ENCODE data around the gene CPLX4.

CPLX4 gene

DNA sequence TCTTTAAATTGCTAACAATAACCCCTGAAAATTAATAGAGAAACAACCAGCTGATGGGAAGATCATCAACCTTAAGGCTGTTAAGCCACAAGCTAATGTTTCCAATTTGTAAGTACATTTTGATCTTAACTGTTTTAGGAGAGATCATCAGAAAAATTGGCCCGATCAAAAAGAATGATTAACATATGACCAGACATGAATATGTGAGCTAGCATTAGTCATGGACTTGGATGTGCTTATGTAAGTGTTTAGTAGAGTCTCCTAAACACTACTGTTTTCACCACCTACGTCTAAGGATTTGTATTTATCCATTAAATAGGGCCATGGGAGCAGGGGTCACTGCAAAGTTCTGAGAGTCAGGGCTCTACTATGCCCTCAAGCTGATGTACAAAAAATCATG is 36.3 kb upstream of the CPLX4 start:
- Histone ChIP-seq H3K9me3 (ENCODE audit: low read length) (no peaks in the 10 kb centered on the region), H2AFZ (ENCODE audit: low read length) (no peak overlapping the region), H4K20me1 (ENCODE audit: insufficient read depth, low read length) (no peaks in the 10 kb centered on the region), H3K4me3 (ENCODE audit: low read depth, low read length, poor library complexity, severe bottlenecking) (no peak overlapping the region), H3F3A (ENCODE audit: insufficient read depth, low read length) (no peaks in the 10 kb centered on the region), H3K79me2 (ENCODE audit: insufficient read depth, low read length) (peaks cover 5% of the 10 kb centered on the region; the same call in 1 of the 2 replicates), H3K9ac (ENCODE audit: low read length) (no peak overlapping the region), H3K9me2 (ENCODE audit: low read depth, low read length) (no peaks in the 10 kb centered on the region), H3K4me1 (ENCODE audit: insufficient read depth, low read length, severe bottlenecking) (peaks cover 22% of the 10 kb centered on the region), H3K4me2 (ENCODE audit: low read length) (no peak overlapping the region), H3K27ac (ENCODE audit: low read depth, low read length, poor library complexity, severe bottlenecking) (no peak overlapping the region), H3K27me3 (ENCODE audit: insufficient read depth, low read length) (no peaks in the 10 kb centered on the region), H3K36me3 (ENCODE audit: insufficient read depth, low read length) (peaks cover 57% of the 10 kb centered on the region)
- TF ChIP-seq EZH2 (IDR thresholded peaks at IDR 0.05; ENCODE audit: borderline replicate concordance, low read length), result no peak
- TF ChIP-seq, protein P1, sequence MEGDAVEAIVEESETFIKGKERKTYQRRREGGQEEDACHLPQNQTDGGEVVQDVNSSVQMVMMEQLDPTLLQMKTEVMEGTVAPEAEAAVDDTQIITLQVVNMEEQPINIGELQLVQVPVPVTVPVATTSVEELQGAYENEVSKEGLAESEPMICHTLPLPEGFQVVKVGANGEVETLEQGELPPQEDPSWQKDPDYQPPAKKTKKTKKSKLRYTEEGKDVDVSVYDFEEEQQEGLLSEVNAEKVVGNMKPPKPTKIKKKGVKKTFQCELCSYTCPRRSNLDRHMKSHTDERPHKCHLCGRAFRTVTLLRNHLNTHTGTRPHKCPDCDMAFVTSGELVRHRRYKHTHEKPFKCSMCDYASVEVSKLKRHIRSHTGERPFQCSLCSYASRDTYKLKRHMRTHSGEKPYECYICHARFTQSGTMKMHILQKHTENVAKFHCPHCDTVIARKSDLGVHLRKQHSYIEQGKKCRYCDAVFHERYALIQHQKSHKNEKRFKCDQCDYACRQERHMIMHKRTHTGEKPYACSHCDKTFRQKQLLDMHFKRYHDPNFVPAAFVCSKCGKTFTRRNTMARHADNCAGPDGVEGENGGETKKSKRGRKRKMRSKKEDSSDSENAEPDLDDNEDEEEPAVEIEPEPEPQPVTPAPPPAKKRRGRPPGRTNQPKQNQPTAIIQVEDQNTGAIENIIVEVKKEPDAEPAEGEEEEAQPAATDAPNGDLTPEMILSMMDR (IDR thresholded peaks at IDR 0.05; ENCODE audit: low read length), result no peak

DNA sequence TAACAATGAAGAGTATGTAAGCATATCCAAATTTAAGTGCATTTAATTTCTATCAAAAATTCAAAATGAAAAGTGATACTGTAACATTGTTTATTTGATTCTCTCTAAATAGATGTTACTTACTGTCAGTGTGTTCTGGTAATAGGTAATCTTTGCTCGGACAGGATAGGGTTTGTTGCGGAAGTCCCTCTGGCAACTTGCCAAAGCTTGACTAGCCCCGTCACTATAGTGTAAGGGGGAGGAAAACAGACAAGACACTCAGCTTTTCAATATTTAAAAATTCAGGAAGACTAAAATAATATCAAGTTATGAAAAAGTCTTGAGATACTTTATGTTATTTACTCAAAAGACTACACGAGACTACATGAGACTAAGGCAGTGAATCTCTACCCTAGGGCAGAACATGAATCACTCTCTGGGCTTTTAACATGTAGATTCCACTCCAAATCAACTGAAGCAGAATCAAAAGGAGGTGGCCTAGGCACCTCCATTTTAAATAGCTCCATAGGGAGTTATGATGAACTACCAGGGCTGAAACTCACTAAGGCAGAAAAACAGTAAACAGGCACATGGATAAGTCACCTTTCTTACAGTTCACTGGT is 34.7 kb upstream of the CPLX4 start:
- Histone ChIP-seq H3K4me2 (ENCODE audit: low read length) (no peak overlapping the region), H3K9me2 (ENCODE audit: low read depth, low read length) (no peaks in the 10 kb centered on the region), H3K27me3 (ENCODE audit: insufficient read depth, low read length) (no peaks in the 10 kb centered on the region), H3K9ac (ENCODE audit: low read length) (no peak overlapping the region), H4K20me1 (ENCODE audit: insufficient read depth, low read length) (no peaks in the 10 kb centered on the region), H3K27ac (ENCODE audit: low read depth, low read length, poor library complexity, severe bottlenecking) (no peak overlapping the region), H3K4me1 (ENCODE audit: insufficient read depth, low read length, severe bottlenecking) (peaks cover 17% of the 10 kb centered on the region), H3K36me3 (ENCODE audit: insufficient read depth, low read length) (peaks cover 73% of the 10 kb centered on the region), H3K79me2 (ENCODE audit: insufficient read depth, low read length) (peaks cover 3% of the 10 kb centered on the region; the same call in 1 of the 2 replicates), H3K4me3 (ENCODE audit: low read depth, low read length, poor library complexity, severe bottlenecking) (no peak overlapping the region), H2AFZ (ENCODE audit: low read length) (no peak overlapping the region), H3K9me3 (ENCODE audit: low read length) (no peaks in the 10 kb centered on the region), H3F3A (ENCODE audit: insufficient read depth, low read length) (no peaks in the 10 kb centered on the region)
- TF ChIP-seq, protein P1 (IDR thresholded peaks at IDR 0.05; ENCODE audit: low read length), result no peak
- TF ChIP-seq EZH2 (IDR thresholded peaks at IDR 0.05; ENCODE audit: borderline replicate concordance, low read length), result no peak

DNA sequence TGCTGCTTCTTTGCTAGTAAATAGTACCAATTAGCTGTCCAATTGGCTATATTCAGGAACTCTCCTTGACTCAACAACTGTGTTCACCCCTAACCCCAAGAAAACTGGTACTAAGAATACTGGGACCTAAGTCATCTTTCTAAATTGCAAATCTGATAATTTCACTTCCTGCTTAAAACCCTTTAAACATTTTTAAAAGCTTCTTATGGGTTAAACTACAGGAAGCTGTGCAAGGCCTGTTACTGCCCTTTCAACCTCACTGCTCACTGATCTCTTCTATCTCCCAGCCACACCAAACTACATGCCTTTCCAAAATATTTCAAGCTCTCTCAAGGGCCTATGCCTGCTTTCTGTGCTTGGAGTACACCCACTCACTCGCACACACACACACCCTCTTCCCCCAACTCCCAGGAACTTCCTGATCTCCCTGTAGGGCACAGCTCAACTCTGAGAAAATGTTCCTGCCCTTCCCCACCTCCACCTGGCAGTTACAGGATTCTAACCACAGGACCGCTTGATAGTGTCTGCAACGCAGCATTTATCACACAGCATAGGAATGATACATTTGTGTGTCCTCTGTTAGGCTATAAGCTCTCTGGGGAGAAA is 33.9 kb upstream of the CPLX4 start:
- Histone ChIP-seq H3K79me2 (ENCODE audit: insufficient read depth, low read length) (no peaks in the 10 kb centered on the region), H3K9ac (ENCODE audit: low read length) (no peak overlapping the region), H4K20me1 (ENCODE audit: insufficient read depth, low read length) (no peaks in the 10 kb centered on the region), H3F3A (ENCODE audit: insufficient read depth, low read length) (no peaks in the 10 kb centered on the region), H3K4me2 (ENCODE audit: low read length) (no peak overlapping the region), H3K36me3 (ENCODE audit: insufficient read depth, low read length) (peaks cover 81% of the 10 kb centered on the region), H3K9me2 (ENCODE audit: low read depth, low read length) (no peaks in the 10 kb centered on the region), H3K4me3 (ENCODE audit: low read depth, low read length, poor library complexity, severe bottlenecking) (no peak overlapping the region), H3K27me3 (ENCODE audit: insufficient read depth, low read length) (no peaks in the 10 kb centered on the region), H3K9me3 (ENCODE audit: low read length) (no peaks in the 10 kb centered on the region), H2AFZ (ENCODE audit: low read length) (no peak overlapping the region), H3K27ac (ENCODE audit: low read depth, low read length, poor library complexity, severe bottlenecking) (no peak overlapping the region), H3K4me1 (ENCODE audit: insufficient read depth, low read length, severe bottlenecking) (peaks cover 9% of the 10 kb centered on the region)
- TF ChIP-seq, protein P1 (IDR thresholded peaks at IDR 0.05; ENCODE audit: low read length), result no peak
- no peak for TF ChIP-seq EZH2 (IDR thresholded peaks at IDR 0.05; ENCODE audit: borderline replicate concordance, low read length)
